ENCODE measurements around the gene MIER3.

MIER3 gene

DNA sequence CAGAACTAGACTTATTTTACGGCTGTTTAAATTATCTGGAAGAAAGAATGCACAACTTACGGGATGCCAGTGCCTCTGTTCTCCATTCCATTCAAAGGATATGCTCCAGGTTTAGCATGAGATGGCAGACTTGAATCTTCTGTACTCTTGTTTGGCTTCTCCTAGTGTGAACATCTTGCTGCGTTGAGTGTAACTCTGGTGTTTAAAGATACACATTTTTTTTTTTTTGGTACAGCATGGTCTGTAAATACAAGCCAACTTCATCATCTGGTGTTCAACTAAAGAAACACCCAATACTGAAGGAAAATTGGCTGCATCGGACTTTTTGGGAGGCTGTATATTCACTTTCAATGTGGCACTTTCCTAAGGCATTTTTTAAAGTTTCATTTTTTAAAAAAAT is 7.4 kb upstream of the MIER3 start:
- DNase-seq (ENCODE audit: low read depth in 1 of 2, low spot score in 1 of 2): no peak

DNA sequence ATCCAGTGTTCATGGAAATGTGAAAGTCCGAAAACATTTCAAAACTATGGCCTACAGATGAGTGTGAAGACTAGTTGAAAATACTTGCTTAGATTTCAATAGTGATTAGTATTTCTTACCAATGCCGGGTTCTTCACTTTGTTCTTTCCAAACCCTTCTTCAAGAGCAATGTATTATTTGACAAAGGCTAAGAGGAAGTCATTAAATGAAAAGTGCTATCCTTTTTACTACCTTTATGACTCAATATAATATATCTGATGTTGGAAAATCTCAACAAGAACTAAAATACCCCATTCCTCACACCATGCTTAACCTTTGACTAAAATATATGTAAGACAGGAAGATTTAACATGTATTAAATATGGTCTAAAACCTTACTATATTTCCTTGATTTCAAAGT is 6.7 kb upstream of the MIER3 start:
- DNase-seq (ENCODE audit: low read depth in 1 of 2, low spot score in 1 of 2): no peak

DNA sequence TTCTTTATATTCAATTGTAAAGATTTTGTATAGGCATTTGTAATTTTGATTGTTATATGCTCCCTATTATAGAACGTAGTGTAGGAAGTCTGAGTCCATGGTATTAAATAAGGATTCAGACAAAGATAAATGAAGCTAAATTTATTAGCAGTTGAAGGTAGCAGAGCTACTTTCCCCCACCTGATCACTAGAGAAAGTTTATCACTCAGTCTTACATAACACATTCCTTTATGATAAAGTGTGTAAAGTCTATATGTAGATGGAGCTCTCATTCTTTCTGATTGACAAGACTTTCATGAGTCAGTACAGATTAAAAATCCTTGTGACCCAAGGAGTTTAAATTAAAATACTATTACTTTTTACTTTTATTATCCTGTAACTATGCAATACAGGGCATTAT is 2.3 kb upstream of the MIER3 start:
- DNase-seq (ENCODE audit: low read depth in 1 of 2, low spot score in 1 of 2): no peak

GRCh38 chr5:56951126-56951945 is 587 bp downstream of the MIER3 start:
- peak in 1 of 2 donors; percentile 0 for DNase-seq (ENCODE audit: low read depth in 1 of 2, low spot score in 1 of 2)

GRCh38 chr5:56950626-56951125 is 1.2 kb downstream of the MIER3 start:
- peak; percentile 24 to 28 for DNase-seq (ENCODE audit: low read depth in 1 of 2, low spot score in 1 of 2)

DNA sequence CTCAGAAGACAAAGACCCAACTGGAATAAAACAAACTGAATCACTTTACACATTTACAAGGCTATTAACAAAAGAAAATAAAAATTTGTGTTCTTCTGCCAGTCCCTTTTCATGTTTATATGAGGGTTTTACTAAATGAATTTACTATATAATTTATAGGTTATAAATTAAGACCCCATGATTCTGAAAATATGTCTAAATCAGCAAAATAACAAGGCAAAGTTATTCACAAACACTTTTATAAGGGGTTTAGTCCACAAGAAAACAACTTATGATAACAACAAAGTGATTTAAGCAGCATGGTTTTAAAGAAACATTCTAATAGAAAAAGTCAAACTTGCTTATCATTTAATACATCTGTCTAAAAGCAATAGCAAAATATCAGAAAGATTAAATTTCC is 4.9 kb downstream of the MIER3 start:
- no peak for DNase-seq (ENCODE audit: low read depth in 1 of 2, low spot score in 1 of 2)

- DNase-seq (ENCODE audit: low read depth in 1 of 2, low spot score in 1 of 2): no peak
These were observed 9.9 kb downstream of the MIER3 start for GRCh38 chr5:56941981-56942380.

- no peak for DNase-seq (ENCODE audit: low read depth in 1 of 2, low spot score in 1 of 2)
These were observed 13.1 kb downstream of the MIER3 start for GRCh38 chr5:56938858-56939257.

- no peak for DNase-seq (ENCODE audit: low read depth in 1 of 2, low spot score in 1 of 2)
These were observed 17.6 kb downstream of the MIER3 start for GRCh38 chr5:56934325-56934724.

- DNase-seq (ENCODE audit: low read depth in 1 of 2, low spot score in 1 of 2): no peak
These were observed 29.0 kb downstream of the MIER3 start for GRCh38 chr5:56922922-56923321.

GRCh38 chr5:56919942-56920662 is 31.8 kb downstream of the MIER3 start:
- DNase-seq (ENCODE audit: low read depth in 1 of 2, low spot score in 1 of 2): no peak

GRCh38 chr5:56918054-56918453 is 33.9 kb downstream of the MIER3 start:
- no peak for DNase-seq (ENCODE audit: low read depth in 1 of 2, low spot score in 1 of 2)

GRCh38 chr5:56917534-56917933 is 34.4 kb downstream of the MIER3 start:
- no peak for DNase-seq (ENCODE audit: low read depth in 1 of 2, low spot score in 1 of 2)

DNA sequence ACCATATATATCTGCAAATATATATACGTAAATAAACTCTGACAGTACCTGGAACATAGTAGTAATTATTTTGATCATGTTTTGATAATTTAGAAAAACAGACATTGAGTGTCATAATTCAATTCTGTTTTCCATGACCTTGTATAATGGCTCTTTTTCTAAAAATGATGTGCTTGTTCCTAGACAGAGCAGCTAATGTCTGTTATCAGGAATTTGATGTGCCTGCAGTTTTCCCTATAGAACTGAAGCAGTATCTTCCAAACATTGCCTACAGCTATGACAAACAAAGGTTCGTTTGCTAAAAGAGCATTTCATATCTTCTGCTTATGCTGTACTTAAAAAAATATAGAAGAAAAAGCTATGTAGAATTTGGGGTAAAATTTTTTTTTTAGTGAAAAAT is 37.2 kb downstream of the MIER3 start:
- DNase-seq (ENCODE audit: low read depth in 1 of 2, low spot score in 1 of 2): no peak

DNA sequence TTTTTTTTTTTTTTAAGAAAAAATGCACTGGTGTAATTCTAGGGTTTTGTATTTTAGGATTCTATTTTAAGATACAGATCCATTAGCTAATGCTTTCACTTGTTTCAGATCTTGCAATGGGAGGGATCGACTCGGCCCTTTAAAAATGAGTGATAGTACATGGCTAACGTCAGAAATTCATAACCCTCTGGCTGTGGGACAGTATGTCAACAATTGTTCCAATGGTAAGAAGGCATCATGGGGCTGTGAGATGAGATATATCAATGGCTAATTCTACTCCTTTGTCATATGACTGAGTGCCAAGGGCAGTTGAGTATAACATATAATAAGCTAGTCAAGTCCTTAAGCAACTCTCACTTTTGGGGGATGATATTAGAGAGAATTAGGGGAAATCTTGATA is 38.2 kb downstream of the MIER3 start:
- no peak for DNase-seq (ENCODE audit: low read depth in 1 of 2, low spot score in 1 of 2)

DNA sequence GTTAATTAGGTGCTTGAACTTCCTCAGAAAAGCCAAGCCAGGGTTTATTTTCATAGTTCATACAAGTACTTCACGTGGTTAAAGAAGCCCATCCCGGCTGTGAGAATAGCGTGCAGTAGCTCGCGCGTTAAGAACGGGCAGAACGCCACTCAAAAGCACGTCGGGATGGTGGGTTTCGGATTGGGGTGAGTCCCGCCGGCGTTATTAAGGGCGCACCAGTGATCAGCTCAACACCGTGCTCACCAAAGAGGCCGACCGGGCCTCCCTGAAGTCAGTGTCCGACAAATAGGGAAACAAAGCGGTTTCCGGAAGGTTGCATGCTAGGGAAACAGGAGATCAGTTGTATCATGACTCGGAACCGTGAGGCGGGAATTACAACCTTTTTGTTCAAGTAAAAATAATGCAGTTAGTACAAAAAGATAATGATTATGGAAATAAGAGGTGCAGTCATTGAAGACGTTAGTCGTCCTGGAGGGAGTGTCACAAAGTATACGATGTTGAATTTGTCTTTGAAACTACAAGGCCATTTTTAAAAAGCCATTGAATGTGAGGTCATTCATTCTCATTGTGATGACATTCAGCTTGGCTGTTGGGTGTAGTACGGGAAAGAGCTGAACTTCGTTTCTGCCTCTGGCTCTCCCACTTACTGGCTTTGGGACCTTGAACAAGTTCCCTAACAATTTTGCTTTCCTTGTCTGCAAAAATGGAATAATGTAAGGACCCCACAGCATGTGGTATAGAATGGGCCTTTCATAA is 41.5 kb downstream of the MIER3 start:
- DNase-seq (ENCODE audit: low read depth in 1 of 2, low spot score in 1 of 2): peak in 1 of 2 donors; percentile 9

- DNase-seq (ENCODE audit: low read depth in 1 of 2, low spot score in 1 of 2): peak; percentile 61 to 81
These were observed 42.4 kb downstream of the MIER3 start, which contains the start of gene SETD9 for GRCh38 chr5:56909294-56910209. Gene SETD9 (plus strand): TSS chr5:56909596. CDS start chr5:56909646, 50 bp downstream.

DNA sequence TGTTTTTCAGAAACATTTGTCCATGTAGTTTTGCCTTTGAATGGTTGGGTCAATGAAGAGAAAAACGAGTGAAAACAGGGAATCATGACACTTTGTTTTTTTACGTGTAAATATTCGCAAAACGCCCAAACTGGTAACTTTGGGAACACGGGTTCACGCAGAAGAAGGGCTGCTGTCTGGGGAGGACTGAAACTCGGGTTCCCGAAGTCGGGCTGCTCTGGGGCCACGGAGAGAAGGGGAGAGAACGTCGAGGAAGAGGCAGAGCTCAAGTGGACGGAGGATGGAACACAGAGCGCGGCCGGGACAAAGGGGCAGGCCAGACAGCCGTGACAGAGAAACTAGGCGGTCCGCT is 43.0 kb downstream of the MIER3 start:
- DNase-seq (ENCODE audit: low read depth in 1 of 2, low spot score in 1 of 2): no peak

GRCh38 chr5:56900858-56901578 is 50.9 kb downstream of the MIER3 start:
- DNase-seq (ENCODE audit: low read depth in 1 of 2, low spot score in 1 of 2): no peak

DNA sequence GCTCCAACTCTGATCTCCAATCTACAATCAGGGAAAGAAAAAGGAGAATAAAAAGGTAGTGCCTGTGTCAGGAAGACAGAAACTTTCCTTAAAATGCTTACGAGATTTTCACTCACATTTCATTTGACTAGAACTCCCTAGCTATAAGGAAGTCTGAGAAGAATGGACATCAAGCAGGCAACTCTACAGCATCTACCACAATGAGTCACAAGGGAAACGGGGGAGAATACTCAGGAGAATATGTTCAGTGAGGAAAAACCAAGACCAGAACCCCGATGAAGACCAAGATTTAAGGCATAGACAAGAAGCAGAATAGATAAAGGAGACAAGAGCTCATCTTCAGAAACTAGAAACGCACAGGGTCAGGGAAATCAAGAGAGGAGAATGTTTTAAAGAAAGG is 51.5 kb downstream of the MIER3 start:
- DNase-seq (ENCODE audit: low read depth in 1 of 2, low spot score in 1 of 2): no peak

All from activated T-helper 1 cell treated with anti-CD3 and anti-CD28 coated beads, Interleukin-2, amount 50 U/mL, for 16 hours (primary cell).